Measurements from ENCODE around the gene GABRB1.

DNA sequence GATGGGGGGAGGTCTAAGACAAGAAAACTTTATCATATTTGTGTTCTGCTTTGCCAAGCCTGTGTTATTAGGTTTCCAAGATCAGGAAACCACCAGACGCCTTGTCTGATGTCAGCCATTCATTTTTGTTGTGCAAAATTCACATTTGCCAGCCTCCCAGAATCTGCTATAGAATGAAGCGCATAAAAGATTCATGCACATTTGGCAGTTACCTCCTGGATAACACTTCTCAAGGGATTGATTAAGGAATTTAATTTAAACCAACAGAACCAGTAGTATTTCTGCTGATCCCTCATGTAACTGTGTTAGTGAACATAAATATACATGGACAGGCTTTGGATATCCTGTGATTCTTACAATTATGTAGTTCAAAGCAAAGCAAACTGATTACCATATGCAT lies 244.2 kb downstream of the GABRB1 start:
- TF ChIP-seq, protein P1, sequence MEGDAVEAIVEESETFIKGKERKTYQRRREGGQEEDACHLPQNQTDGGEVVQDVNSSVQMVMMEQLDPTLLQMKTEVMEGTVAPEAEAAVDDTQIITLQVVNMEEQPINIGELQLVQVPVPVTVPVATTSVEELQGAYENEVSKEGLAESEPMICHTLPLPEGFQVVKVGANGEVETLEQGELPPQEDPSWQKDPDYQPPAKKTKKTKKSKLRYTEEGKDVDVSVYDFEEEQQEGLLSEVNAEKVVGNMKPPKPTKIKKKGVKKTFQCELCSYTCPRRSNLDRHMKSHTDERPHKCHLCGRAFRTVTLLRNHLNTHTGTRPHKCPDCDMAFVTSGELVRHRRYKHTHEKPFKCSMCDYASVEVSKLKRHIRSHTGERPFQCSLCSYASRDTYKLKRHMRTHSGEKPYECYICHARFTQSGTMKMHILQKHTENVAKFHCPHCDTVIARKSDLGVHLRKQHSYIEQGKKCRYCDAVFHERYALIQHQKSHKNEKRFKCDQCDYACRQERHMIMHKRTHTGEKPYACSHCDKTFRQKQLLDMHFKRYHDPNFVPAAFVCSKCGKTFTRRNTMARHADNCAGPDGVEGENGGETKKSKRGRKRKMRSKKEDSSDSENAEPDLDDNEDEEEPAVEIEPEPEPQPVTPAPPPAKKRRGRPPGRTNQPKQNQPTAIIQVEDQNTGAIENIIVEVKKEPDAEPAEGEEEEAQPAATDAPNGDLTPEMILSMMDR (IDR thresholded peaks at IDR 0.05): no peak
- TF ChIP-seq POLR2AphosphoS5 (IDR thresholded peaks at IDR 0.05) (no peak), POLR2A (IDR thresholded peaks at IDR 0.05) (no peak)
